Measurements from ENCODE around the gene C19orf85. TPM values are rescaled to one million over a fixed set of nuclear protein-coding genes. Genes with fewer than 3 reads are reported as not detected.
"Not testable (repeated sequence)": the region's sequence is repeated elsewhere in the genome, so short reads cannot be mapped to it uniquely, and the experiment has no call there.

Gene C19orf85
- total RNA-seq = not detected
- long read RNA-seq = 0 reads

- intact Hi-C loops (cut with DNase I) = loop anchor here in 1 of 2 donors (5.0 kb wide), 1 partner anchor 38 kb away; no protein-coding TSS in a partner anchor
- DNase-seq (no peak), ATAC-seq (no peak)
Measured at GRCh38 chr19:55464662-55465054, at the start of gene C19orf85. C19orf85 (minus strand) TSS chr19:55464751; CDS start chr19:55464554, 197 bp downstream.

- intact Hi-C loops (cut with DNase I) = no loop called here
- DNase-seq (no peak), ATAC-seq (no peak)
Measured at GRCh38 chr19:55508120-55508519, 43.6 kb upstream of the C19orf85 start.

GRCh38 chr19:55504981-55505380, 40.4 kb upstream of the C19orf85 start:
- intact Hi-C loops (cut with DNase I) = loop anchor here (2.0 to 5.0 kb wide), 2 partner anchors 38 kb away; no protein-coding TSS in a partner anchor
- no peak for ATAC-seq
- DNase-seq = no peak

DNA sequence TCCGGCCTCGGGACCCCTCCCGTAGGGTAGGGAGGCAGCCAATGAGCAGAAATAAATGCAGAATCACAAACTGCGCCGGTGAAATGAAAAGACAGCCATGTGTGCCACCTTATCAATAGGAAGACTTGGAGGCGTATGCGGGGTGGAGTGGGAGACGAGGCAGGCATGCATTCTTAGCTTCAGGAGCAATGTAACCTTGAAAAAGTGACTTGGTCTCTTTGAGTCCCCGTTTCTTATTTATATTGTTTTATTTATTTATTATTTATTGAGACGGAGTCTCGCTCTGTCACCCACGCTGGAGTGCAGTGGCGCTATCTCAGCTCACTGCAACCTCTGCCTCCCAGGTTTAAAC, 39.7 kb upstream of the C19orf85 start:
- no peak for ATAC-seq
- intact Hi-C loops (cut with DNase I) = loop anchor here (2.0 to 5.0 kb wide), 2 partner anchors 37 kb away; no protein-coding TSS in a partner anchor

GRCh38 chr19:55503502-55504251, 39.1 kb upstream of the C19orf85 start:
- DNase-seq (peak; percentile 96), ATAC-seq (peak; percentile 97 to 99)
- intact Hi-C loops (cut with DNase I) = loop anchor here (2.0 to 5.0 kb wide), 2 partner anchors 36 to 37 kb away; no protein-coding TSS in a partner anchor

More for the DNA sequence above, 39.7 kb upstream of the C19orf85 start:
- DNase-seq = no peak

DNA sequence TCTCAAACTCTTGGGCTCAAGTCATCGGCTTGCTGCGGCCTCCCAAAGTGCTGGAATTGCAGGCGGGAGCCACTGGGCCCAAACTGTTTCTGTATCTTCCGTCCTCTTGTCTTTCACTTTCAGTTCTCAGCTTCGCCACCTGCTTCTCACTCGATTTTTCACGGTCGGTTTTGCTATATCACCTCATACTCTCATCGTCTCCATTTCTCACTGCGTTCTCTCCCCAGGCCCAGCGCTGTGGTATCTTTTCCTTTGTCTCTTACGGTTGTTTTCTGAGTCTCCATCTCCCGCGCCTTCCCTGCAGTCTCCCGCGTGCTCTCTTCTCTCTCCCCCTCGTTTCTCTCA, 38.6 kb upstream of the C19orf85 start:
- DNase-seq = no peak
- ATAC-seq = no peak
- intact Hi-C loops (cut with DNase I) = loop anchor here in 1 of 2 donors (5.0 kb wide), 1 partner anchor 36 kb away; no protein-coding TSS in a partner anchor

DNA sequence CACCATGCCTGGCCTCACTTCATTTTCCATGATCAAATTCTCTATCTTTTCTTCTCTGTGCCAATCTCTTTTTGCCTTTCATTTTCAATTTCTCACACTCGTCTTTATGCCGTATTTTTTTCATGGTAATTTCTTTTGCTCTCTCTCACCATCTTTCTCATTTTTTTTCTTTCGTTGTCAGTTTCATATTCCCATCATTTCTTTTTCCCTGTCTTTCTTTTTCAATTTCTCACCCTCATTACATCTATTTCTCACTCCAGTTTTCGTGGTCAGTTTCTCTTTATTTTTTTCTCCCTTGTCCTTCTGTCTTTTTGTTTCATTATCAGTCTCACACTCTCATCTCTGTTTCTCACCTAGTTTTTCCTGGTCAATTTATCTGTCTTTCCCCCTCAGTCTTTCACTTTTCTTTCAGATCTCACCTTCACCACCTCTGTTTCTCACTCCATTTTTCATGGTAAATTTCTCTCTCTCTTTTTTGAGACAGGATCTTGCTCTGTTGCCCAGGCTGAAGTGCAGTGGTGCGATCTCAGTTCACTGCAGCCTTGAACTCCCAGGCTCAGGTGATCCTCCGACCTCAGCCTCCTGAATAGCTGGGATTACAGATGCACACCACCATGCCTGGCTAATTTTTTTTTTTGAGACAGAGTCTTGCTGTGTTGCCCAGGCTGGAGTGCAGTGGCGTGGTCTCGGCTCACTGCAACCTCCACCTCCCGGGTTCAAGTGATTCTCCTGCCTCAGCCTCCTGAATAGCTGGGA, 37.8 kb upstream of the C19orf85 start:
- intact Hi-C loops (cut with DNase I) = loop anchor here in 1 of 2 donors (5.0 kb wide), 1 partner anchor 35 kb away; no protein-coding TSS in a partner anchor
- DNase-seq = no peak
- no peak for ATAC-seq

- ATAC-seq (no peak), DNase-seq (no peak)
- intact Hi-C loops (cut with DNase I) = loop anchor here in 1 of 2 donors (5.0 kb wide), 1 partner anchor 33 kb away; no protein-coding TSS in a partner anchor
Measured at GRCh38 chr19:55500368-55500952, 35.9 kb upstream of the C19orf85 start.

DNA sequence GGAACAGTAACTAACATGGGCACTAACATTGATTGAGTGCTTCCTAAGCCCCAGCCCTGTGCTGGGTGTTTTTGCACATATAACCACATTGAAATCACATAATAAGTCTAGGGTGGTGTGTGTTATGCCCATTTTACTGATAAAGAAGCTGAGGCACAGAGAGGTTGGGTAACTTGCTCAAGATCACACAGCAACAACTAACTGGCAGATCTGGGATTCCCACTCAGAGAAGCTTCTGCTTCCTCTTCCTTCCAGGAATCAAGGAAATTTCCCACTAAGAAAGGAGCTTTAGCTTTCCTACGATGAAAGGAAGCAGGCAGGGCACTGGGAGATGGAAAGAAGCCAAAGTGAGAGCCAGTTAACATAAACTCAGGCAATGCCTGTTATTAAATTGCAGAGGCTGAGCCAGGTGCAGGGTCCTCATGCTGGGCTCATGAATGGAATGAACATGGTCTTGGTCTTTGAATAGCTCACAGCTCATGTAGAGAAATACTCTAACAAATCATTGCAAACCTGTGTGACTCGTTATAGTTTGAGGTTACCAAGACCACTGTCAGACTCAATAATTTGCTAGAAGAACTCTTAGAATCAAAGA, 33.8 kb upstream of the C19orf85 start:
- no peak for ATAC-seq
- intact Hi-C loops (cut with DNase I) = no loop called here
- DNase-seq = no peak

DNA sequence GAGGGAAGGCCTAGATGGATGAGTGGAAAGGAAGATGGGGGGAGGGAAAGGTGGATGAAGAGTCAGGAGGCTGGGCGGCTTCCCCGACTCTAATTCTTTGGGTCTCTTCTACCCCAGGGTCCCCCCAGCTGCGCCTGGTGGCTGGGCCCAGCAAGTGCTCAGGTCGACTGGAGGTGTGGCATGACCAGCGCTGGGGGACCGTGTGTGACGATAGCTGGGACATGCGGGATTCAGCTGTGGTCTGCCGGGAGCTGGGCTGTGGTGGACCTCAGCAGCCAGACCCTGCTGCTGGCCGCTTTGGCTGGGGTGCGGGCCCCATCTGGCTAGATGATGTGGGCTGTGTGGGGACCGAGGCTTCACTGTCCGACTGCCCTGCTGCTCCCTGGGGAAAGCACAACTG, 33.2 kb upstream of the C19orf85 start:
- ATAC-seq (no peak), DNase-seq (no peak)
- intact Hi-C loops (cut with DNase I) = no loop called here

DNA sequence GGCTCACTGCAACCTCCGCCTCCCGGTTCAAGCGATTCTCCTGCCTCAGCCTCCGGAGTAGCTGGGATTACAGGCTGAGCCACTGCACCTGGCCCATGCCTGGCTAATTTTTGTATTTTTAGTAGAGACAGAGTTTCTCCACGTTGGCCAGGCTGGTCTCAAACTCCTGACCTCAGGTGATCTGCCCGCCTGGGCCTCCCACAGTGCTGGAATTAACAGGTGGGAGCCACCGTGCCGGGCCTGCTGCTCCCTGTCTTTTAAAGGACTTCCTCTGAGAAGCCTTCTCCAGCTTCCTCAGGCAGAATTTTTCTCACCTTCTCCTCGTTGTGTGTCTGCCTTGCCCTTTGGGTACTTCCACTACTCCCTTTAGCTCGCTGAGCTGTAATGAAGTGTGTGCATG, 32.3 kb upstream of the C19orf85 start:
- DNase-seq; ATAC-seq; intact Hi-C loops (cut with DNase I): not testable (repeated sequence)

GRCh38 chr19:55495646-55496349, 31.2 kb upstream of the C19orf85 start:
- no peak for DNase-seq
- no peak for ATAC-seq
- intact Hi-C loops (cut with DNase I) = no loop called here

DNA sequence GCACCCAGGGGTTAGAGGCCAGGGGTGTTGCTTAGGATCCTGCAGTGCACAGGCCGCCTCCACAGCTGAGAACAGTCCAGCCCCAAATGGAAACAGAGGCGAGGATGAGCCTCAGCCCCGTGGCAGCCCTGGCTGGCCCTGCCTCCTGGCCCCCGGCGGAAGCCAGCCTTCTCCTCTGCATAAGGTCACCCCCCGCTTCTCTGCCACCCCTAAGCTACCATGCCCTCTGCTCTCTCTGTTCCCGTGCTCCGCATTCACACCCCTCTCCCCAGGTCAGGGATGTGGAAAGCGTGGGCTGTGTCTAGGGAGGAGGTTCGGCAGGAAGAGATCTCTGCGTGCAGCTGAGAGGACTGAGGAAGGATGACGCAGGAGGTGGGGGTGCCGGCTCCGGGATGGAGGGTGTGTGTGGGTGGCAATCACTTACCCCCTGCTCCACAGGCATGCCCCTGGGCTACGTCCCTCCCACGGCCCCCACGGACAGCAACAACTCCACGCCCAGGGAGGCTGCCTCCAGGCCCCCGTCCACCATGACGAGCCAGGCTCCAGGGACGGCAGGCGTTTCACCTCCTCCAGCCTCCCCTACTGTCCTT, 29.7 kb upstream of the C19orf85 start:
- ATAC-seq = peak; percentile 73 to 77
- DNase-seq = peak; percentile 84
- intact Hi-C loops (cut with DNase I) = no loop called here

GRCh38 chr19:55493645-55494171, 29.2 kb upstream of the C19orf85 start:
- intact Hi-C loops (cut with DNase I) = no loop called here
- ATAC-seq (peak; percentile 1 to 28), DNase-seq (peak; percentile 43)

- intact Hi-C loops (cut with DNase I) = no loop called here
- ATAC-seq (peak; percentile 3 to 34), DNase-seq (peak; percentile 51)
Measured at GRCh38 chr19:55493052-55493644, 28.6 kb upstream of the C19orf85 start.

GRCh38 chr19:55492362-55492944, 27.9 kb upstream of the C19orf85 start:
- intact Hi-C loops (cut with DNase I) = no loop called here

More at GRCh38 chr19:55492362-55492944, 27.9 kb upstream of the C19orf85 start:
- no peak for ATAC-seq
- no peak for DNase-seq
